HG02759 (cell line): Measurements from ENCODE around the gene HP1BP3.
A peak's percentile ranks its signal among the peaks of the same experiment; 100 is the strongest.

Experiments
- ATAC-seq: cut with Tn5 transposase; IDR thresholded peaks from one replicate; pipeline ENCODE4 v1.9.1; 2021; ENCODE audit warnings: mild to moderate bottlenecking, moderate library complexity; ENCODE audit not compliant: unreplicated experiment

The HP1BP3 gene

GRCh38 chr1:20712215-20712577 lies 74.9 kb downstream of the HP1BP3 start:
- ATAC-seq: no peak

- no peak for ATAC-seq
Observed at GRCh38 chr1:20711285-20712214, 75.6 kb downstream of the HP1BP3 start.

- no peak for ATAC-seq
Observed at GRCh38 chr1:20710469-20711284, 76.4 kb downstream of the HP1BP3 start.

GRCh38 chr1:20709868-20710267 lies 77.2 kb downstream of the HP1BP3 start:
- ATAC-seq: no peak

- ATAC-seq: no peak
Observed at GRCh38 chr1:20708891-20709290, 78.2 kb downstream of the HP1BP3 start.

- ATAC-seq: no peak
Observed at GRCh38 chr1:20708057-20708456, 79.0 kb downstream of the HP1BP3 start.

GRCh38 chr1:20706841-20707240 lies 80.3 kb downstream of the HP1BP3 start:
- no peak for ATAC-seq

GRCh38 chr1:20705203-20705755 lies 81.8 kb downstream of the HP1BP3 start:
- no peak for ATAC-seq

GRCh38 chr1:20704390-20705202 lies 82.5 kb downstream of the HP1BP3 start:
- no peak for ATAC-seq

GRCh38 chr1:20703124-20703756 lies 83.9 kb downstream of the HP1BP3 start:
- ATAC-seq: no peak

- no peak for ATAC-seq
Observed at GRCh38 chr1:20702416-20702815, 84.7 kb downstream of the HP1BP3 start.

- ATAC-seq: no peak
Observed at GRCh38 chr1:20701847-20702246, 85.3 kb downstream of the HP1BP3 start.

GRCh38 chr1:20701446-20701845 lies 85.7 kb downstream of the HP1BP3 start:
- ATAC-seq: no peak

GRCh38 chr1:20700636-20701215 lies 86.4 kb downstream of the HP1BP3 start:
- no peak for ATAC-seq

- no peak for ATAC-seq
Observed at GRCh38 chr1:20699558-20699957, 87.5 kb downstream of the HP1BP3 start.

- no peak for ATAC-seq
Observed at GRCh38 chr1:20698195-20698910, 88.8 kb downstream of the HP1BP3 start.

GRCh38 chr1:20697563-20697962 lies 89.5 kb downstream of the HP1BP3 start:
- no peak for ATAC-seq

- peak; percentile 72 for ATAC-seq
Observed at GRCh38 chr1:20696397-20697333, 90.4 kb downstream of the HP1BP3 start.
